Liver (tissue), 2 donors: ENCODE data around the gene RAB3GAP2.

Experiments used
- CTCF ChIP-seq: fragments of 150-350 bp; IDR thresholded peaks from 2 replicates; pipeline ENCODE4 v1.5.1; 2017; ENCODE audit warnings: improper control_type of control experiment, low read depth, low read length; ENCODE audit not compliant: missing input control
- TF ChIP-seq, protein P1 (sequence below): IDR thresholded peaks from 2 replicates; pipeline ENCODE4 v1.6.1; 2016; ENCODE audit warnings: antibody characterized with exemption, mild to moderate bottlenecking
- donor health status: healthy.

- TF ChIP-seq, protein P1, sequence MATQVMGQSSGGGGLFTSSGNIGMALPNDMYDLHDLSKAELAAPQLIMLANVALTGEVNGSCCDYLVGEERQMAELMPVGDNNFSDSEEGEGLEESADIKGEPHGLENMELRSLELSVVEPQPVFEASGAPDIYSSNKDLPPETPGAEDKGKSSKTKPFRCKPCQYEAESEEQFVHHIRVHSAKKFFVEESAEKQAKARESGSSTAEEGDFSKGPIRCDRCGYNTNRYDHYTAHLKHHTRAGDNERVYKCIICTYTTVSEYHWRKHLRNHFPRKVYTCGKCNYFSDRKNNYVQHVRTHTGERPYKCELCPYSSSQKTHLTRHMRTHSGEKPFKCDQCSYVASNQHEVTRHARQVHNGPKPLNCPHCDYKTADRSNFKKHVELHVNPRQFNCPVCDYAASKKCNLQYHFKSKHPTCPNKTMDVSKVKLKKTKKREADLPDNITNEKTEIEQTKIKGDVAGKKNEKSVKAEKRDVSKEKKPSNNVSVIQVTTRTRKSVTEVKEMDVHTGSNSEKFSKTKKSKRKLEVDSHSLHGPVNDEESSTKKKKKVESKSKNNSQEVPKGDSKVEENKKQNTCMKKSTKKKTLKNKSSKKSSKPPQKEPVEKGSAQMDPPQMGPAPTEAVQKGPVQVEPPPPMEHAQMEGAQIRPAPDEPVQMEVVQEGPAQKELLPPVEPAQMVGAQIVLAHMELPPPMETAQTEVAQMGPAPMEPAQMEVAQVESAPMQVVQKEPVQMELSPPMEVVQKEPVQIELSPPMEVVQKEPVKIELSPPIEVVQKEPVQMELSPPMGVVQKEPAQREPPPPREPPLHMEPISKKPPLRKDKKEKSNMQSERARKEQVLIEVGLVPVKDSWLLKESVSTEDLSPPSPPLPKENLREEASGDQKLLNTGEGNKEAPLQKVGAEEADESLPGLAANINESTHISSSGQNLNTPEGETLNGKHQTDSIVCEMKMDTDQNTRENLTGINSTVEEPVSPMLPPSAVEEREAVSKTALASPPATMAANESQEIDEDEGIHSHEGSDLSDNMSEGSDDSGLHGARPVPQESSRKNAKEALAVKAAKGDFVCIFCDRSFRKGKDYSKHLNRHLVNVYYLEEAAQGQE = no peak
- TF ChIP-seq CTCF = no peak
Observed at GRCh38 chr1:220291580-220291979, 19.3 kb upstream of the RAB3GAP2 start.
